Measurements from ENCODE around the gene COA5.

- TF ChIP-seq POLR2AphosphoS5 (IDR thresholded peaks at IDR 0.05; ENCODE audit: borderline replicate concordance, low read depth, low read length) (no peak), EZH2 (IDR thresholded peaks at IDR 0.05) (no peak)
These were observed 1.2 kb downstream of the COA5 start for GRCh38 chr2:98607104-98607503.
